ENCODE measurements around the gene HDAC4. TPM values are rescaled to one million over a fixed set of nuclear protein-coding genes. Genes with fewer than 3 reads are reported as not detected.

The HDAC4 gene
- total RNA-seq, 1 experiment from 2014 or later = 44.4 TPM

GRCh38 chr2:239399921-239400595 lies 762 bp downstream of the HDAC4 start (continued):
- TF ChIP-seq, protein P1, sequence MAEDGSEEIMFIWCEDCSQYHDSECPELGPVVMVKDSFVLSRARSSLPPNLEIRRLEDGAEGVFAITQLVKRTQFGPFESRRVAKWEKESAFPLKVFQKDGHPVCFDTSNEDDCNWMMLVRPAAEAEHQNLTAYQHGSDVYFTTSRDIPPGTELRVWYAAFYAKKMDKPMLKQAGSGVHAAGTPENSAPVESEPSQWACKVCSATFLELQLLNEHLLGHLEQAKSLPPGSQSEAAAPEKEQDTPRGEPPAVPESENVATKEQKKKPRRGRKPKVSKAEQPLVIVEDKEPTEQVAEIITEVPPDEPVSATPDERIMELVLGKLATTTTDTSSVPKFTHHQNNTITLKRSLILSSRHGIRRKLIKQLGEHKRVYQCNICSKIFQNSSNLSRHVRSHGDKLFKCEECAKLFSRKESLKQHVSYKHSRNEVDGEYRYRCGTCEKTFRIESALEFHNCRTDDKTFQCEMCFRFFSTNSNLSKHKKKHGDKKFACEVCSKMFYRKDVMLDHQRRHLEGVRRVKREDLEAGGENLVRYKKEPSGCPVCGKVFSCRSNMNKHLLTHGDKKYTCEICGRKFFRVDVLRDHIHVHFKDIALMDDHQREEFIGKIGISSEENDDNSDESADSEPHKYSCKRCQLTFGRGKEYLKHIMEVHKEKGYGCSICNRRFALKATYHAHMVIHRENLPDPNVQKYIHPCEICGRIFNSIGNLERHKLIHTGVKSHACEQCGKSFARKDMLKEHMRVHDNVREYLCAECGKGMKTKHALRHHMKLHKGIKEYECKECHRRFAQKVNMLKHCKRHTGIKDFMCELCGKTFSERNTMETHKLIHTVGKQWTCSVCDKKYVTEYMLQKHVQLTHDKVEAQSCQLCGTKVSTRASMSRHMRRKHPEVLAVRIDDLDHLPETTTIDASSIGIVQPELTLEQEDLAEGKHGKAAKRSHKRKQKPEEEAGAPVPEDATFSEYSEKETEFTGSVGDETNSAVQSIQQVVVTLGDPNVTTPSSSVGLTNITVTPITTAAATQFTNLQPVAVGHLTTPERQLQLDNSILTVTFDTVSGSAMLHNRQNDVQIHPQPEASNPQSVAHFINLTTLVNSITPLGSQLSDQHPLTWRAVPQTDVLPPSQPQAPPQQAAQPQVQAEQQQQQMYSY (CRISPR knock-in tag; IDR thresholded peaks at IDR 0.05) = no peak
- TF ChIP-seq NFATC4 (CRISPR knock-in tag; IDR thresholded peaks at IDR 0.05) (no peak), ATF2 (CRISPR knock-in tag; IDR thresholded peaks at IDR 0.05; ENCODE audit: borderline replicate concordance, low read depth) (no peak), JUN (CRISPR knock-in tag; IDR thresholded peaks at IDR 0.05) (no peak), SOX15 (CRISPR knock-in tag; IDR thresholded peaks at IDR 0.05) (no peak), SP1 (CRISPR knock-in tag; conservative IDR thresholded peaks at IDR 0.05) (no peak), HMGA2 (CRISPR knock-in tag; IDR thresholded peaks at IDR 0.05) (no peak), NR2C2 (CRISPR knock-in tag; IDR thresholded peaks at IDR 0.05) (no peak), FOXK1 (CRISPR knock-in tag; IDR thresholded peaks at IDR 0.05) (no peak), ZNF121 (CRISPR knock-in tag; IDR thresholded peaks at IDR 0.05) (no peak)

GRCh38 chr2:239399433-239399920 lies 1.3 kb downstream of the HDAC4 start:
- no peak for DNase-seq (ENCODE audit: low spot score)
- POLR2A ChIA-PET = no interaction called here
- CTCF ChIA-PET = interaction anchor here (0.8 kb wide), 1 partner anchor 28 kb away, joined by 4 read pairs; no protein-coding TSS in a partner anchor
- Mint-ChIP-seq H3K4me3 (peak overlapping the region; percentile 80), H3K36me3 (no peaks in the 10 kb centered on the region), H3K9me3 (peaks cover 3% of the 10 kb centered on the region; the same call in 1 of the 2 replicates), H3K27me3 (ENCODE audit: low read depth) (peaks cover 4% of the 10 kb centered on the region; the same call in 1 of the 2 replicates), H3K27ac (peak overlapping the region; percentile 90), H3K4me1 (peaks cover 37% of the 10 kb centered on the region)
- ATAC-seq = no peak
- no peak for TF ChIP-seq ZBTB43 (CRISPR knock-in tag; IDR thresholded peaks at IDR 0.05)
- TF ChIP-seq HMGA2 (CRISPR knock-in tag; IDR thresholded peaks at IDR 0.05) = no peak
- TF ChIP-seq JAZF1 (CRISPR knock-in tag; IDR thresholded peaks at IDR 0.05) = no peak
- TF ChIP-seq JUN (CRISPR knock-in tag; IDR thresholded peaks at IDR 0.05) = no peak
- no peak for TF ChIP-seq EMX1 (CRISPR knock-in tag; IDR thresholded peaks at IDR 0.05)
- TF ChIP-seq FOXP1 (CRISPR knock-in tag; IDR thresholded peaks at IDR 0.05; ENCODE audit: borderline replicate concordance) = no peak
- no peak for TF ChIP-seq ZNF532 (CRISPR knock-in tag; IDR thresholded peaks at IDR 0.05; ENCODE audit: borderline replicate concordance)

Data from WTC11 (cell line).